Measurements from ENCODE around the gene CEBPA.

CEBPA gene

DNA sequence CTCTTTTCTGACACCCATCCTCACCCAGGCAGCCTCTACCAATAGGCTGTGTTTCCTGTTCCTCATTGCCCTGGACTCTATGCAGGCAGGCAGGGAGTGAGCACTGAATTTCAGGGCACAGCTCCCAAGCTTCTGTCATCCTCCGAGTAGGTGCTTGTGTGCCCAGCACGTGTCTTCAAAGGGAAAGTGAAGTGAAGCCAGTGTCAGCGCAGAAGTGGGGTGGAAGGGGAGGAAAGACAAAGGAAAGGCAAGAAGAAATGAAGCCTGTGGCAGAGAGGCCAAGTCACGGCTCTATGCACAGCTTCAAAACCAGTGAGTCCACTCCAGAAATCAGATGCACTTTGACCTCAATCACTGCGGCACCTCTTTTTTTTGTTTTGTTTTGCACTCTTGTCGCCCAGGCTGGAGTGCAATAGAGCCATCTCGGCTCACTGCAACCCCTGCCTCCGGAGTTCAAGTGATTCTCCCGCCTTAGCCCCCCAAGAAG, 16.9 kb downstream of the CEBPA start:
- no peaks in the 10 kb centered on the region for H3K36me3 ChIP-seq (replicated peaks; ENCODE audit: insufficient read depth, low read length)
- H3K4me2 ChIP-seq (ENCODE audit: low read depth, low read length), result no peak overlapping the region
- H3K9me2 ChIP-seq (replicated peaks; ENCODE audit: insufficient read depth, low read length), result no peaks in the 10 kb centered on the region
- H2AFZ ChIP-seq (ENCODE audit: low read length), result no peak overlapping the region
- H3F3A ChIP-seq (ENCODE audit: insufficient read depth, low read length), result no peaks in the 10 kb centered on the region
- H4K20me1 ChIP-seq (ENCODE audit: insufficient read depth, low read length), result no peaks in the 10 kb centered on the region
- no peak overlapping the region for H3K4me3 ChIP-seq (ENCODE audit: low read length)
- TF ChIP-seq, protein P1, sequence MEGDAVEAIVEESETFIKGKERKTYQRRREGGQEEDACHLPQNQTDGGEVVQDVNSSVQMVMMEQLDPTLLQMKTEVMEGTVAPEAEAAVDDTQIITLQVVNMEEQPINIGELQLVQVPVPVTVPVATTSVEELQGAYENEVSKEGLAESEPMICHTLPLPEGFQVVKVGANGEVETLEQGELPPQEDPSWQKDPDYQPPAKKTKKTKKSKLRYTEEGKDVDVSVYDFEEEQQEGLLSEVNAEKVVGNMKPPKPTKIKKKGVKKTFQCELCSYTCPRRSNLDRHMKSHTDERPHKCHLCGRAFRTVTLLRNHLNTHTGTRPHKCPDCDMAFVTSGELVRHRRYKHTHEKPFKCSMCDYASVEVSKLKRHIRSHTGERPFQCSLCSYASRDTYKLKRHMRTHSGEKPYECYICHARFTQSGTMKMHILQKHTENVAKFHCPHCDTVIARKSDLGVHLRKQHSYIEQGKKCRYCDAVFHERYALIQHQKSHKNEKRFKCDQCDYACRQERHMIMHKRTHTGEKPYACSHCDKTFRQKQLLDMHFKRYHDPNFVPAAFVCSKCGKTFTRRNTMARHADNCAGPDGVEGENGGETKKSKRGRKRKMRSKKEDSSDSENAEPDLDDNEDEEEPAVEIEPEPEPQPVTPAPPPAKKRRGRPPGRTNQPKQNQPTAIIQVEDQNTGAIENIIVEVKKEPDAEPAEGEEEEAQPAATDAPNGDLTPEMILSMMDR (IDR thresholded peaks at IDR 0.05; ENCODE audit: low read length), result no peak
- TF ChIP-seq EZH2 (optimal IDR thresholded peaks at IDR 0.05; ENCODE audit: low read depth, low read length) (no peak), EZH2phosphoT487 (IDR thresholded peaks at IDR 0.05; ENCODE audit: low read length) (no peak)
- DNase-seq, result no peak
- H3K79me2 ChIP-seq (ENCODE audit: low read length), result no peaks in the 10 kb centered on the region
- no peak overlapping the region for H3K9ac ChIP-seq (ENCODE audit: low read length)
- no peaks in the 10 kb centered on the region for H3K4me1 ChIP-seq (ENCODE audit: low read length)
- H3K27ac ChIP-seq (ENCODE audit: low read length), result no peak overlapping the region
- H3K27me3 ChIP-seq (replicated peaks; ENCODE audit: insufficient read depth, low read length), result peaks cover 76% of the 10 kb centered on the region
- H3K9me3 ChIP-seq (replicated peaks; ENCODE audit: insufficient read depth, low read length), result no peaks in the 10 kb centered on the region

DNA sequence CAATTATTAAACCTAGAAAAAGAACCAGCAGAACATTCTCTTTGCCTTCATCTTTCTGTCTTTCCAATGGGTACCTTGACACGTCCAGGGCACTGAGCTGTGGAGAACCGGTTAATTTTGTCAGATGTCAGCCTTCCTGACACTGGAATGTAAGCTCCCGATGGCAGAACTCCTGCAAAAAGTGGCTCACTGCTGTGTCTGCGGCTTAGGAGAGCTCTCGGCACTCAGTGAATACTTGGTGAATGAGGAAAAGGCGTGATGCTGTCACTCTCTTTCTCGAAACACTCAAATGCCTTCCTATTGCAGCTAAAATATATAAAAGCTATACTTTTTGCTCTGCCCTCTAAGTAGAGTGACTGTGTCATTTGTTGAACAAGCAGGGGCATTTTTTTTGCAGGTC, 17.6 kb downstream of the CEBPA start:
- no peak overlapping the region for H3K4me2 ChIP-seq (ENCODE audit: low read depth, low read length)
- H3K79me2 ChIP-seq (ENCODE audit: low read length), result no peaks in the 10 kb centered on the region
- no peaks in the 10 kb centered on the region for H3F3A ChIP-seq (ENCODE audit: insufficient read depth, low read length)
- TF ChIP-seq EZH2 (optimal IDR thresholded peaks at IDR 0.05; ENCODE audit: low read depth, low read length) (no peak), EZH2phosphoT487 (IDR thresholded peaks at IDR 0.05; ENCODE audit: low read length) (no peak)
- TF ChIP-seq, protein P1 (IDR thresholded peaks at IDR 0.05; ENCODE audit: low read length), result no peak
- no peak overlapping the region for H3K9ac ChIP-seq (ENCODE audit: low read length)
- H4K20me1 ChIP-seq (ENCODE audit: insufficient read depth, low read length), result no peaks in the 10 kb centered on the region
- peaks cover 70% of the 10 kb centered on the region for H3K27me3 ChIP-seq (replicated peaks; ENCODE audit: insufficient read depth, low read length)
- no peaks in the 10 kb centered on the region for H3K36me3 ChIP-seq (replicated peaks; ENCODE audit: insufficient read depth, low read length)
- no peak for DNase-seq
- no peak overlapping the region for H2AFZ ChIP-seq (ENCODE audit: low read length)
- no peaks in the 10 kb centered on the region for H3K9me2 ChIP-seq (replicated peaks; ENCODE audit: insufficient read depth, low read length)
- no peaks in the 10 kb centered on the region for H3K9me3 ChIP-seq (replicated peaks; ENCODE audit: insufficient read depth, low read length)
- H3K4me1 ChIP-seq (ENCODE audit: low read length), result no peaks in the 10 kb centered on the region
- no peak overlapping the region for H3K27ac ChIP-seq (ENCODE audit: low read length)
- H3K4me3 ChIP-seq (ENCODE audit: low read length), result no peak overlapping the region

DNA sequence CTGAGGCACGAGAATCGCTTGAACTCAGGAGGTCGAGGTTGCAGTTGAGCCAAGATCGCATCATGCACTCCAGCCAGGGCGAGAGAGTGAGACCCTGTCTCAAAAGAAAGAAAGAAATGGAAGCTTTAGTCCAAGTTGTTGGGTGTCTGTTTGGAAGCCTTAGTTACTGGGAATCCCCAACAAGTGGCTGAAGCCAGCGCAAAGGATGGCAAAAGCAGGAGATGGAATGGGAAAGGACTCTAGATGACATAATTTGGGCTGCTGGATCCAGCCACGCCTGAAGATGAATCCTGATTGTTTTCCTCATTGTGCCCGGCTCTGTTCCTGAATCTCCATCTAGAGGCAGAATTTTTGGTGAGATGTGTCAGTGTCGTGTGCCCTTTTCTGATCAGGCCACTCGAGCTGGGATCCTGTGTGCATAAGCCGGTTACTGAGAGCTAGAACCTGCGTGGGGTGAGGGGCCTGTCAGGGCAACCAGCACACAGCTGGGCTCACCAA, 18.1 kb downstream of the CEBPA start:
- H3K4me3 ChIP-seq (ENCODE audit: low read length), result no peak overlapping the region
- no peaks in the 10 kb centered on the region for H3F3A ChIP-seq (ENCODE audit: insufficient read depth, low read length)
- TF ChIP-seq EZH2phosphoT487 (IDR thresholded peaks at IDR 0.05; ENCODE audit: low read length), result no peak
- TF ChIP-seq, protein P1 (IDR thresholded peaks at IDR 0.05; ENCODE audit: low read length), result no peak
- TF ChIP-seq EZH2 (optimal IDR thresholded peaks at IDR 0.05; ENCODE audit: low read depth, low read length), result no peak
- H3K27me3 ChIP-seq (replicated peaks; ENCODE audit: insufficient read depth, low read length), result peaks cover 66% of the 10 kb centered on the region
- H3K4me2 ChIP-seq (ENCODE audit: low read depth, low read length), result no peak overlapping the region
- H4K20me1 ChIP-seq (ENCODE audit: insufficient read depth, low read length), result no peaks in the 10 kb centered on the region
- no peaks in the 10 kb centered on the region for H3K4me1 ChIP-seq (ENCODE audit: low read length)
- H3K9me3 ChIP-seq (replicated peaks; ENCODE audit: insufficient read depth, low read length), result no peaks in the 10 kb centered on the region
- no peak overlapping the region for H2AFZ ChIP-seq (ENCODE audit: low read length)
- no peak overlapping the region for H3K27ac ChIP-seq (ENCODE audit: low read length)
- no peaks in the 10 kb centered on the region for H3K79me2 ChIP-seq (ENCODE audit: low read length)
- H3K9ac ChIP-seq (ENCODE audit: low read length), result no peak overlapping the region
- no peaks in the 10 kb centered on the region for H3K36me3 ChIP-seq (replicated peaks; ENCODE audit: insufficient read depth, low read length)
- DNase-seq, result no peak
- H3K9me2 ChIP-seq (replicated peaks; ENCODE audit: insufficient read depth, low read length), result no peaks in the 10 kb centered on the region
